Testis (tissue), 3 donors: Measurements from ENCODE around the gene PTPRN2. TPM values are rescaled to one million over a fixed set of nuclear protein-coding genes. Genes with fewer than 3 reads are reported as not detected.

ENCODE experiments used
- DNase-seq: peaks from one replicate; pipeline ENCODE4 v3.0.0-alpha.2; 2019
- H3K27ac ChIP-seq, 2 donors: fragments of 200-600 bp; sonication (generic); one replicate each; pipeline ENCODE4 v1.5.1; 2019
- H3K27me3 ChIP-seq: fragments of 200-600 bp; sonication (generic); one replicate; pipeline ENCODE4 v1.5.1; 2019
- H3K36me3 ChIP-seq: fragments of 200-600 bp; sonication (generic); one replicate; pipeline ENCODE4 v1.5.1; 2017; ENCODE audit warnings: low read depth; ENCODE audit errors: missing control alignments
- H3K4me1 ChIP-seq: fragments of 200-600 bp; sonication (generic); one replicate; pipeline ENCODE4 v1.5.1; 2019
- H3K4me3 ChIP-seq, 2 donors: fragments of 200-600 bp; sonication (generic); one replicate each; pipeline ENCODE4 v1.5.1; 2017 to 2019
- H3K9me3 ChIP-seq: fragments of 200-600 bp; sonication (generic); one replicate; pipeline ENCODE4 v1.5.1; 2017
- POLR2A ChIP-seq: fragments of 450-650 bp; IDR thresholded peaks from one replicate; pipeline ENCODE4 v1.6.1; 2017; ENCODE audit warnings: antibody characterized with exemption, mild to moderate bottlenecking, moderate library complexity
- WGBS, 2 donors: methylation state at CpG; one replicate each; pipeline ENCODE4 v1.1.5; 2018; 5-methylcytosine and 5-hydroxymethylcytosine counted together
- intact Hi-C: fragments of 100-400 bp; cut with DNase I; formaldehyde crosslinking; loops from one replicate; pipeline ENCODE4 v1.15.1; 2023; ENCODE audit warnings: low total_unique reads
- polyA plus RNA-seq: library from polyadenylated mRNA; stranded (reverse); fragments of 350-450 nt; fragmentation: Illumina TruSeq; extraction: RNeasy Lipid Tissue Mini Kit (QIAGEN cat#74804); gene quantifications from one replicate; pipeline ENCODE4 v1.2.3, GENCODE V29; 2014; ENCODE audit warnings: low read depth, low replicate concordance; ENCODE audit not compliant: insufficient read depth
- total RNA-seq, 2 donors: library from RNA; depleted of rRNA; stranded (reverse); fragments of >200 nt; gene quantifications; one replicate each; pipeline ENCODE4 v1.2.3, GENCODE V29; 2016
- TF ChIP-seq, protein P1 (sequence below), 3 experiments: fragments of 450-650 bp in 2 of 3; fragments of 200-600 bp in 1 of 3; sonication (generic) in 1 of 3; IDR thresholded peaks; one replicate each; pipeline ENCODE4 v1.5.1; 2016 to 2019; ENCODE audit warnings: antibody characterized with exemption in 3 of 3, mild to moderate bottlenecking in 2 of 3, moderate library complexity in 1 of 3

The PTPRN2 gene
- total and polyA plus RNA-seq, 3 donors from 2014 or later = 9.3 to 10.8 (median 9.8) TPM

GRCh38 chr7:158051776-158052175, 535.8 kb downstream of the PTPRN2 start:
- Histone ChIP-seq H3K36me3 (no peaks in the 10 kb centered on the region), H3K4me3 (no peak overlapping the region), H3K4me1 (no peaks in the 10 kb centered on the region), H3K27ac (no peak overlapping the region), H3K9me3 (no peaks in the 10 kb centered on the region), H3K27me3 (no peaks in the 10 kb centered on the region)
- TF ChIP-seq, protein P1, sequence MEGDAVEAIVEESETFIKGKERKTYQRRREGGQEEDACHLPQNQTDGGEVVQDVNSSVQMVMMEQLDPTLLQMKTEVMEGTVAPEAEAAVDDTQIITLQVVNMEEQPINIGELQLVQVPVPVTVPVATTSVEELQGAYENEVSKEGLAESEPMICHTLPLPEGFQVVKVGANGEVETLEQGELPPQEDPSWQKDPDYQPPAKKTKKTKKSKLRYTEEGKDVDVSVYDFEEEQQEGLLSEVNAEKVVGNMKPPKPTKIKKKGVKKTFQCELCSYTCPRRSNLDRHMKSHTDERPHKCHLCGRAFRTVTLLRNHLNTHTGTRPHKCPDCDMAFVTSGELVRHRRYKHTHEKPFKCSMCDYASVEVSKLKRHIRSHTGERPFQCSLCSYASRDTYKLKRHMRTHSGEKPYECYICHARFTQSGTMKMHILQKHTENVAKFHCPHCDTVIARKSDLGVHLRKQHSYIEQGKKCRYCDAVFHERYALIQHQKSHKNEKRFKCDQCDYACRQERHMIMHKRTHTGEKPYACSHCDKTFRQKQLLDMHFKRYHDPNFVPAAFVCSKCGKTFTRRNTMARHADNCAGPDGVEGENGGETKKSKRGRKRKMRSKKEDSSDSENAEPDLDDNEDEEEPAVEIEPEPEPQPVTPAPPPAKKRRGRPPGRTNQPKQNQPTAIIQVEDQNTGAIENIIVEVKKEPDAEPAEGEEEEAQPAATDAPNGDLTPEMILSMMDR (IDR thresholded peaks at IDR 0.05) = no peak
- TF ChIP-seq POLR2A = no peak
- DNase-seq = no peak
- WGBS, 2 donors = 74 to 83% methylated on average over 6 of the region's 6 CpGs
- intact Hi-C loops = no loop called here

DNA sequence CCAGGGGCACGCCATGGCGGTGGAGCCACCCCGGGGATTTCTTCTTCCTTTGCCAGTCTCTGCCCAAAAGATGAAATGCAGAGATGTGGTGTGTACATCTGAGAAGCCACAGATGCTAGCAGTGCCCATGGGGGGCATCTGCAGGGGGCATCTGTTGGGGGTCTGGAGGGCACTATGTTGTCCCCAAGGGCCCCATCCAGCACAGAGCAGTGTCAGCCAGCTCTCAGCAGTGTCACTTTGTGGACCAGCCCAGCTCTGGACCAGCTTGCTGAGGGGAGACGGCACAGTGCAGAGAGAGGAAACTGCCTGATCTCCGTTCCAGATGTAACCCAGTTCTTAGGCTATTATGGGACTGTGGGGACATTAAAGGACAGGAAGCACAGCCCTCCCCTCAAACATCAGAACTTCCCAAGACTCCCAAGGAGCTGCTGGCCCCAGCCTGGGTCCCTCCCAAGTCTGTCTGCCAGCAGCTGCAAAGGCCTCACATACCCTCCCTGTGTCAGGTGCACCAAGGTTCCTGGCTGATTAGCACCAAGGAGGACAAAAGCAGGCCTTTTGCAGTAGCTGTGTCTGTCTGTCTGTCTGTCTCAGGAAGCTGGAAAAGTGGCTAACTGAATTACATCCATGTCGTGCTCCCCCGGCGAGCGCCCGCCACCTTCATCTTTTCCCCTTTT, 536.5 kb downstream of the PTPRN2 start:
- 76 to 82% methylated on average over 9 to 10 of the region's 10 CpGs for whole genome bisulfite sequencing, 2 donors

GRCh38 chr7:158050441-158050977, 537.1 kb downstream of the PTPRN2 start:
- Histone ChIP-seq H3K4me3 (no peak overlapping the region), H3K4me1 (no peaks in the 10 kb centered on the region), H3K9me3 (no peaks in the 10 kb centered on the region), H3K36me3 (no peaks in the 10 kb centered on the region), H3K27me3 (no peaks in the 10 kb centered on the region), H3K27ac (no peak overlapping the region)
- DNase-seq = no peak
- no peak for TF ChIP-seq POLR2A
- TF ChIP-seq, protein P1 (IDR thresholded peaks at IDR 0.05) = no peak
- 73 to 75% methylated on average over 10 of the region's 10 CpGs for WGBS, 2 donors
- intact Hi-C loops = no loop called here

More for the DNA sequence above, 536.5 kb downstream of the PTPRN2 start:
- Histone ChIP-seq H3K27me3 (no peaks in the 10 kb centered on the region), H3K27ac (no peak overlapping the region), H3K9me3 (no peaks in the 10 kb centered on the region), H3K36me3 (no peaks in the 10 kb centered on the region), H3K4me3 (no peak overlapping the region), H3K4me1 (no peaks in the 10 kb centered on the region)
- TF ChIP-seq, protein P1 (IDR thresholded peaks at IDR 0.05) = no peak
- TF ChIP-seq POLR2A = no peak
- DNase-seq = no peak
- intact Hi-C loops = no loop called here

DNA sequence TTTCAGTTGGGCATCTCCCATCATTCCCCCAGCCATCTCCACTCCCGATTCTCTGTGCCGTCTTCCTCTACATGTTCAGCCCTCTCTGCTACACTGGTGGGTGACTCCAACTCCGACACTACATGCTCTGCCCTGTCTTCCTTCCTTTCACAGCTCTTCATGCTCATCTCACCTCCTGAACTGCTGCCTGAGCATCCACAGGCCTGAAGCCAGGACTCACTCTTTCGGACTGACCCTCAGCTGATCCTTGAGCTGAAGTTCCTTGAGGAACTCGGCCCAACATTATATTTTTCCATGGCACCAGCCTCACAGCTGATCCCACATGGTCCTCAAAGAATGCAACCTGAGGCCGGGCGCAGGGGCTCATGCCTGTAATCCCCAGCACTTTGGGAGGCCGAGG, 538.4 kb downstream of the PTPRN2 start:
- Histone ChIP-seq H3K9me3 (no peaks in the 10 kb centered on the region), H3K4me1 (no peaks in the 10 kb centered on the region), H3K36me3 (no peaks in the 10 kb centered on the region), H3K27ac (no peak overlapping the region), H3K4me3 (no peak overlapping the region), H3K27me3 (no peaks in the 10 kb centered on the region)
- intact Hi-C loops = no loop called here
- WGBS, 2 donors = 91 to 96% methylated on average over 8 of the region's 8 CpGs
- TF ChIP-seq POLR2A = no peak
- TF ChIP-seq, protein P1 (IDR thresholded peaks at IDR 0.05) = no peak
- no peak for DNase-seq

DNA sequence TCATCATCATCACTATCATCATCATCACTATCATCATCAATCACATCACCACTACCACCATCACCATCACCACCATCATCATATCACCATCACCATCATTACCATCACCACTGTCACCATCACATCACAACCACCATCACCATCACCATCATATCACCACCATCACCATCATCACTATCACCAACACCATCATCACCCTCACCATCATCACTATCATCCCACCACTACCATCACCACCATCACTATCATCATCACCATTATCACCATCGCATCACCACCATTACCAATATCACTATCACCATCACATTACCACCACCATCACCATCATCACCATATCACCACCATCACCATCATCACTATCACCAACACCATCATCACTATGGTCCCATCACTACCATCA, 539.1 kb downstream of the PTPRN2 start:
- no peak for DNase-seq
- WGBS, 2 donors = 69 to 81% methylated on average over 1 of the region's 1 CpG
- no peaks in the 10 kb centered on the region for H3K36me3 ChIP-seq

More for the DNA sequence above, 539.1 kb downstream of the PTPRN2 start:
- intact Hi-C loops = no loop called here
- Histone ChIP-seq H3K4me3 (no peak overlapping the region), H3K9me3 (no peaks in the 10 kb centered on the region), H3K27ac (no peak overlapping the region), H3K4me1 (no peaks in the 10 kb centered on the region), H3K27me3 (no peaks in the 10 kb centered on the region)
- TF ChIP-seq, protein P1 (IDR thresholded peaks at IDR 0.05) = no peak
- no peak for TF ChIP-seq POLR2A
